ENCODE data around the gene SCMH1.
A peak's percentile ranks its signal among the peaks of the same experiment; 100 is the strongest.
"Not testable (repeated sequence)": the region's sequence is repeated elsewhere in the genome, so short reads cannot be mapped to it uniquely, and the experiment has no call there.

Gene SCMH1

GRCh38 chr1:41152622-41153044, 89.5 kb downstream of the SCMH1 start:
- DNase-seq (ENCODE audit: low spot score): peak; percentile 94

DNA sequence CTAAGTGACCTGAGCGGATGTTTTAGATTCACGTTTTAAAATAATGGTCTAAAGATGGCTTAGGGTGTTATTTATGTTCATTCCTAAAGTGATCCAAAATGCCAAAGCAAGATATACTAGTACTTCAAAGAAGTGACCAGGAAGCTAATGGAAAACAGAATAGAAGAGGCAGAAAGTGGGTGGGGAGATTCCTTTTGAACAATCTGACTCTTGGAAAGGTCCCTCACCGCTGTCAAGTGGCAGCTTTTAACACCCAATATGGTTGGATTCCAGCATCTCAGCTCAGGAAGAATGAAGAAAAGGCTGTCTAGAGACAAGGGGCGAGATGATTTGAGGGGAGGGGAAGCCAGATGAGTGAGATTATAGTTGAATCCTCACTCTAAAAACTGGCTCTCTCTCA, 90.3 kb downstream of the SCMH1 start:
- no peak for DNase-seq (ENCODE audit: low spot score)

- peak; percentile 84 for DNase-seq (ENCODE audit: low spot score)
Measured at GRCh38 chr1:41149570-41149969, 92.5 kb downstream of the SCMH1 start.

GRCh38 chr1:41144285-41144684, 97.8 kb downstream of the SCMH1 start:
- DNase-seq (ENCODE audit: low spot score): no peak

DNA sequence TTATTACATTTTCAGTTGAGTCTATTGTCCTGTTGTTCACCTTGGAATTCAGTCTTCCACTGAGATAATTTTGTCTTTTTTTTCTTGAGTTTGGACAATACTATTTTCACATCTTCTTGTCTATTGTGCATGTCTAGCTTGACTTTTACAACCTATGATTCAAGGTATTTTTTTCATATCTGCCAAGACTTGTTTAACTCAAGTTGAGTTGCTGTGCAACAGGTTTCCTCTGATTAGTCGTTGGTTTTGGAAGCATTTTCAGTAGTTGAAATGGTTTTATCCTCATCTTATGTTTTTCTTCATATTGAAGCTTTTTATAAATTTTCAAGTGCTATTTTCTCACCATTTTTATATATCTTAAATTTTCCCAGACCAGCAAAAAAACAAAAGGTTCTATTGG, 103.6 kb downstream of the SCMH1 start:
- no peak for DNase-seq (ENCODE audit: low spot score)

- peak; percentile 17 for DNase-seq (ENCODE audit: low spot score)
Measured at GRCh38 chr1:41135196-41135947, 106.7 kb downstream of the SCMH1 start.

- not testable (repeated sequence) for DNase-seq (ENCODE audit: low spot score)
Measured at GRCh38 chr1:41134325-41134724, 107.8 kb downstream of the SCMH1 start.

- peak; percentile 92 for DNase-seq (ENCODE audit: low spot score)
Measured at GRCh38 chr1:41122851-41123518, 119.1 kb downstream of the SCMH1 start.

DNA sequence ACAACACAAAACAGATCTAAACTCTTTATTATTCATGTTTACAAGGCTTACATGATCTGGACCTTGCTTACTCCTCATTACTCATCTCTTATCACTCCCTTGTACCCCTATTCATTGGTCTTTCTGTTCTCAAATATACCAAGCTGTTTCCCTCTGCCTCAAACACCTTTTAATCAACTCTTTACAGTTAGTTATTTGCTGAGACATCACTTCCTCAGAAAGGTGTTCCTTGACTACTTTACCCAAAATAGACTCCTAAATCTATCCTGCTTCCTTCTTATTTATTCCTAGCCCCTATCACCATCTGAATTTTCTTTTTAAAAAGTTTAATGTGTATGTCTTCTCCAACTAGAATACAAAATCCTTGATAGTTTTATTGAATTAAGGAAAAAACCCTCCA, 120.0 kb downstream of the SCMH1 start:
- DNase-seq (ENCODE audit: low spot score): no peak

DNA sequence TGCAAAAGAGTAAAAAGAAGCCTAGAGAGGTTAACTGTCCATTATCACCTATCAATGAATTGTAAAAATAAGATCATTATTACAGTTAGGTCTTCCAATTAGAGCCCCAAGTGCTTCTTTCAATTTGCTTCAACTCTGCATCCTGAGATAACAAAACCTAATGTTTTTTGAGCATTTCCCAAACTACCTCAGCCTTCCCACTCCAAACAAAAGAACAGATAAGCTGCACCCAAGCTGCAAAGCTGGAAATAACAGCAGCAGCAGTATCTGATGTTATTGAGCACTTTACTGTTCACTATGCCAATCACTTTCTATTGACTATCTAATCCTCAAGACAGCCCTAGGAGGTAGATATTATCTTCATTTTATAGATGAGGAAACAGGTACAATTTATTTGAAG, 123.5 kb downstream of the SCMH1 start:
- DNase-seq (ENCODE audit: low spot score): no peak

- peak; percentile 39 for DNase-seq (ENCODE audit: low spot score)
Measured at GRCh38 chr1:41117241-41117640, 124.9 kb downstream of the SCMH1 start.

- DNase-seq (ENCODE audit: low spot score): no peak
Measured at GRCh38 chr1:41110736-41111135, 131.4 kb downstream of the SCMH1 start.

DNA sequence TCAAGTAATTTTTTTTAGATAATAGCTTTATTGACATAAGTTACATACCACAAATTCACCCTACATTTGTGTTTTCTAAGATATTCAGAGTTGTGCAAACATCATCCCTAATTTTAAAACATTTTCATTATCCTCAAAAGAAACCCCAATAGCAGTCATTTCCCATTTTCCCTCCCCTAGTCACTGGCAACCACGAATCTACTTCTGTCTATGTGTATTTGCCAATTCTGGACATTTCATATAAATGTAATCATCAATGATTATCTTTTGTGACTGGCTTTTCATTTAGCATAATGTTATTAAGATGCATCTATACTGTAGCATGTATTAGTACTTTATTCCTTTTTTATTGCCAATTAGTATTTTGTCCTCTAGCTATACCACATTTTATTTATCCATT, 131.8 kb downstream of the SCMH1 start:
- DNase-seq (ENCODE audit: low spot score): no peak

DNA sequence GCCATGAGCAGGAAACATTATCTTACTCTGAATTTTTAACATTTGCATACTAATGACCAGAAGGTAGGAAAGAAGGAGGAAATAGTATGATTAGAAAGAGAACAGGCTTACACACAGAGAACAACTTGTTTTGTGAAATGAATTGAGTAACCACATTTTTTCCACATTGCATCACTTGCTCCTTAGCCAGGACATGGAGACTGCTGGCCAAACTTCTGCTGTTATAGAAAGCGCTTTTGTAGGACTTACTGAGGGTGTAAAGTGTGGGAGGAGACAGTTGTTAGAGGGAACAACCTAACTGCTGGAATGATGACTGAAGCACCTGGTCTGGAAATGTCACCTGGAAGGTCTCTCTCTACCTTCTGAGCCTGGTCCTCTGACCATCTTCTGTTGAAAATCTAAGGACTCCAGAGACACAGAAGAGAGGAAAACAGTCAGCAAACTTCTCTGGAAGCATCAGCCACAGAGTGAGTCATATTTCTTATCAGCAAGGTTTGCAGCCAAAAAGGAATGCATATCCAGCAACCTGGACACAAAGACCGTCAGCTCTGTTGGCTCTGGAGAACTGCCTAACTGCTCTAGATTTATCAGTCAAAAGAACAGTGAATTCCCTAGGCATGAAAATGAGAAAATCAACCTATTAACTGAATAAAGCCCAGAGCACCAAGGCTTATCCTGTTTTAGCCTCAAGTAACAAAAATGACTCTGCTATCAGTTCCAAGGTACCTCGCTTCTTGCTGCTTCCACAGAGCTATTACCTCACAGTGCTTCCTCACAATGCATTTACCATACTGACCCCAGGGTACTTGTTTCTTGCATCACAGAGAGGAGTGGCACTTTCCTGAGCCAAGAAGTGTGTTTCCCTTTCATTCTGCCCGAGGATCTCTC, 132.6 kb downstream of the SCMH1 start:
- peak; percentile 87 for DNase-seq (ENCODE audit: low spot score)

- DNase-seq (ENCODE audit: low spot score): peak; percentile 22
Measured at GRCh38 chr1:41108696-41109275, 133.3 kb downstream of the SCMH1 start.

DNA sequence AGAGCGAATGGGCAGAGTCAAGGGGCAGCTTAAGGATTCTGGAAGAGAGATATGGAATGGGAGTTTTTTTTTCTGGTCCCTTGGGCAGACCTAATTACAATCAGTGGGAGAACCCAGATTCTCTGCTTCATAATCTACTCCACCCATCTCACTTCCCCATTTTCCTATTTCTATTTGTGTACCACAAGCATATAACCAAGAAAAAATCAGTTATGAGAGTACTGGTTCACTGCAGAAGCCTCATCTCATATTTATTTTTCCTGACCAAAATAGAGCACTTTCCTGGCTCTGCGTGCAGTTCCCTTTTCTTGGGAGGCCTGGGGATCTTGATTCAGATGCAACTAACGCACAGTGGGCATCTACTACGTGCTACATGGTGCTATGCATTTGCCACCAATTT, 138.3 kb downstream of the SCMH1 start:
- DNase-seq (ENCODE audit: low spot score): no peak

DNA sequence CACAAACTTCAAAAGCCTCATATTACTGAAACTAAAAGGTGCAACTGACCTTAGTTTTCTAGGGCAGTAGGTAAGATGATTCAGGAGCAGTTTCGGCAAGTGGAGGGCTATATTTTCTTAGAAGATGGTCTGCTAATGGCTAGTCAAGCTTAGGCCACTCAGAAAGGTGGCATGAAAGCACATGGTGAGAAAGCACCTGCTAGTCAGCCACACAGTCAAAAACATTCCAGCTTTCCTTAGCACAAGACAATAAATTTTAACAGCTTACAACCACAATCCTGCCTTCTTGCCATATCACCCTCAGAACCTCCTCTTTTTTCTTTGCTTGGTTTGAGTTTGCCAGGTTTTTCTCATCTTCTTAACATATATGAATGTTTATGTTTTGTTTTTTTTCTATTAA, 139.5 kb downstream of the SCMH1 start:
- no peak for DNase-seq (ENCODE audit: low spot score)

DNA sequence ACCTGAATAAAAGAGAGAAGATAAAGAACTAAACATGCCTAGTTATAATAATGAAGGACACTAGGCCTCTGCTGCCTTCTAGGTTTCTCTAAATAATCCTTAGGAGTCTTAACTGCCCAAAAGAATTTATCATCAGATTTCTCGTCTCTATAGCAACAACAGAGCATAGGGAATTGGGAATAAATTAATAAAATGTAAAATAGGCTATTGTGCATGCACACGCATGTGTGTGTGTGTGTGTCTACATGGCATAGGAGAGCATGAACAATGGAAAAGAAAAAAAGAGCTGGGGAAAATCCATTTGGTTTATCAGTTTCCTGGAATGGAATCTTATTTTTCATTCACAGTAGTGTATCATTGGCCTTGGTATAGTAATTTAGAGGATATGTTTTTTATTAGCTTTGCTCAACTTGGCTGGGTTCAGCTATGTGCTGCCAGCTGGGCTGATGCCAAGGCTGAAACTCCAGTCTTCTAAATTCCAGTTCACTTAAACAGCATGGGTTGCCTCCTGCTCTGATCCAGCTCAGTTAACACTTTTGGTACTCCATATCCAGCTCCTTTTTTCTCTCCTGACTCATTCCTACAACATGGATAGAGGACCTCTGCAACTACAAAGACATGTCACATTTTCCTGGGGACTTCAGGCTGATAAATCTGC, 140.0 kb downstream of the SCMH1 start:
- peak; percentile 85 for DNase-seq (ENCODE audit: low spot score)

DNA sequence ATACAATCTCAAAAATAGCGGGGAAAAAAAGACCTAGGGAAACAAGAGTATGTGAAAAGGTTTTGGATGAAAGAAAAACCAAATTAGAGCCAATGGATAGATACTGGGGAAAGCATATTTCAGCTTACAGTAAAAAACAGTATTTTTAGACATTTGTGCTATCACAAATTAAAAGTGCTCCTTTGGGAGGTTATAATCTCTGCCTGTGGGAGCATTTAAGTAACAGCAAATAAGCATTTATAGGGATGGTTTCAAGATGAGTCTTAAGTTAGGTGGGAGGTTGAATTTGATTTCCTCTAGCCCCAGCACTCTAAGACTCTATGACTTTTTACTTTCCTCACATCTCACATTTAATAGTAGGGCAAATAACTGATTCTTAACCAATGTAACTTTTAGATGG, 141.0 kb downstream of the SCMH1 start:
- DNase-seq (ENCODE audit: low spot score): no peak

GRCh38 chr1:41100170-41100569, 141.9 kb downstream of the SCMH1 start:
- DNase-seq (ENCODE audit: low spot score): no peak

DNA sequence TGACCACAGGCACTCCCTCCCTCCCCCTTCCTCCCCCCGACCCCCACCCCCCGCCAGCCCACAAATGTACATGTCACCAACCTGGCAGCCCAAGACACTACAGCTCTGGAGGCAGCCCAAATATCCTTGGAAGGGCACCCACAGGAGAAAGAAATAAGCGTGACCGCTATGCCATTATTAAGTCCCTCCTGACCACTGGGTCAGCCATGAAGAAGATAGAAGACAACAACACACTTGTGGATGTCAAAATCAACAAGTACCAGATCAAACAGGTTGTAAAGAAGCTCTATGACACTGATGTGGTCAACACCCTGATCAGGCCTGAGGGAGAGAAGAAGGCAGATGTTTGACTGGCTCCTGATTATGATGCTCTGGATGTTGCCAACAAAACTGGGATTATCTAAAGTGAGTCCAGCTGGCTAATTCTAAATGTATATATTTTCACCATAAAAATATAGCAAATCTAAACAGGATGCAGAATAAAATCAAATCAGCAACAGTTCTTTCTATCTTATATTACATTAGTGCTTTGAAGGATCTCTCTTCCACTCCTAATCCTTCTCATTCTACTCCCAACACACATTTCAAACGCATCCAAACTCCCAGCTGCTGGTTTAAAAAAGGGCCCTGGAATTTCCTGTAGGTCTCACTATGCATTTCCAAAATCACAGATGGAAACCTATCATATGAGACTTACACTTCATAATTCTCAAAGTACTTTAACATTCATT, 143.2 kb downstream of the SCMH1 start:
- DNase-seq (ENCODE audit: low spot score): no peak
